H9 (cell line): ENCODE results near the gene SLC35F5. TPM values are rescaled to one million over a fixed set of nuclear protein-coding genes. Genes with fewer than 3 reads are reported as not detected.

Experiments
- DNase-seq: peaks from one replicate; pipeline ENCODE4 v3.0.0-alpha.2; 2017
- H2AFZ ChIP-seq: one replicate; pipeline ENCODE4 v1.6.1; 2013; ENCODE audit warnings: mild to moderate bottlenecking, low read length, control low read depth, moderate library complexity
- H2AK5ac ChIP-seq: 2 replicates; pipeline ENCODE4 v1.6.1; 2013; ENCODE audit warnings: low read length, control low read depth, mixed read lengths; ENCODE audit not compliant: insufficient read length
- H2BK120ac ChIP-seq: one replicate; pipeline ENCODE4 v1.6.1; 2013; ENCODE audit warnings: low read depth, mild to moderate bottlenecking, low read length, control low read depth, inconsistent platforms; ENCODE audit not compliant: poor library complexity, severe bottlenecking
- H2BK12ac ChIP-seq: 2 replicates; pipeline ENCODE4 v1.6.1; 2013; ENCODE audit warnings: low read length, control low read depth, mixed read lengths, low read depth; ENCODE audit not compliant: insufficient read length
- H2BK15ac ChIP-seq: 2 replicates; pipeline ENCODE4 v1.6.1; 2013; ENCODE audit warnings: low read depth, low read length, control low read depth
- H2BK20ac ChIP-seq: one replicate; pipeline ENCODE4 v1.6.1; 2013; ENCODE audit warnings: low read depth, mild to moderate bottlenecking, low read length, control low read depth, inconsistent platforms; ENCODE audit not compliant: poor library complexity, severe bottlenecking
- H2BK5ac ChIP-seq: 2 replicates; pipeline ENCODE4 v1.6.1; 2013; ENCODE audit warnings: low read length, control low read depth, mixed read lengths; ENCODE audit not compliant: insufficient read length
- H3K14ac ChIP-seq: 2 replicates; pipeline ENCODE4 v1.6.1; 2013; ENCODE audit warnings: low read length, control low read depth; ENCODE audit not compliant: insufficient read depth
- H3K18ac ChIP-seq: 2 replicates; pipeline ENCODE4 v1.6.1; 2013; ENCODE audit warnings: low read depth, mild to moderate bottlenecking, mixed read lengths, low read length, control low read depth; ENCODE audit not compliant: insufficient read length
- H3K23ac ChIP-seq: 2 replicates; pipeline ENCODE4 v1.6.1; 2013; ENCODE audit warnings: low read length, control low read depth, mixed read lengths, low read depth; ENCODE audit not compliant: insufficient read length
- H3K23me2 ChIP-seq: 2 replicates; pipeline ENCODE4 v1.6.1; 2013; ENCODE audit warnings: low read depth, mild to moderate bottlenecking, mixed read lengths, low read length, control low read depth; ENCODE audit not compliant: insufficient read length, poor library complexity, severe bottlenecking
- H3K27ac ChIP-seq: 2 replicates; pipeline ENCODE4 v1.5.1; 2013; ENCODE audit warnings: low read length, control low read depth, mixed read lengths, low read depth; ENCODE audit not compliant: insufficient read length
- H3K27me3 ChIP-seq: 2 replicates; pipeline ENCODE4 v1.6.1; 2013; ENCODE audit warnings: low read length, control low read depth, inconsistent platforms; ENCODE audit not compliant: insufficient read depth
- H3K4ac ChIP-seq: 2 replicates; pipeline ENCODE4 v1.6.1; 2013; ENCODE audit warnings: low read depth, mild to moderate bottlenecking, control low read depth, inconsistent platforms, low read length, moderate library complexity
- H3K4me1 ChIP-seq: 2 replicates; pipeline ENCODE4 v1.6.1; 2013; ENCODE audit warnings: low read length, control low read depth, inconsistent platforms; ENCODE audit not compliant: insufficient read depth
- H3K4me2 ChIP-seq: 2 replicates; pipeline ENCODE4 v1.6.1; 2013; ENCODE audit warnings: low read length, control low read depth, mixed read lengths; ENCODE audit not compliant: insufficient read length, insufficient read depth
- H3K56ac ChIP-seq: 2 replicates; pipeline ENCODE4 v1.6.1; 2013; ENCODE audit warnings: low read depth, mild to moderate bottlenecking, mixed read lengths, low read length, control low read depth; ENCODE audit not compliant: insufficient read length
- H3K79me1 ChIP-seq: 2 replicates; pipeline ENCODE4 v1.6.1; 2013; ENCODE audit warnings: low read depth, mild to moderate bottlenecking, moderate library complexity, low read length, control low read depth, inconsistent platforms; ENCODE audit not compliant: insufficient read depth, poor library complexity, severe bottlenecking
- H3K79me2 ChIP-seq: 2 replicates; pipeline ENCODE4 v1.6.1; 2013; ENCODE audit warnings: low read length, control low read depth, inconsistent platforms; ENCODE audit not compliant: insufficient read depth
- H3K9ac ChIP-seq: 2 replicates; pipeline ENCODE4 v1.6.1; 2013; ENCODE audit warnings: low read length, control low read depth, mixed read lengths; ENCODE audit not compliant: insufficient read length; ENCODE audit errors: extremely low read depth
- H3K9me3 ChIP-seq: one replicate; pipeline ENCODE4 v1.6.1; 2013; ENCODE audit warnings: low read depth, low read length, inconsistent platforms; ENCODE audit not compliant: control insufficient read depth
- H3T11ph ChIP-seq: one replicate; pipeline ENCODE4 v1.6.1; 2013; ENCODE audit warnings: mild to moderate bottlenecking, low read length, control low read depth, inconsistent platforms
- H4K20me1 ChIP-seq: one replicate; pipeline ENCODE4 v1.6.1; 2013; ENCODE audit not compliant: control insufficient read depth, insufficient read length, insufficient read depth
- H4K5ac ChIP-seq: 2 replicates; pipeline ENCODE4 v1.6.1; 2013; ENCODE audit warnings: low read depth, mild to moderate bottlenecking, mixed read lengths, low read length, control low read depth; ENCODE audit not compliant: insufficient read length
- H4K8ac ChIP-seq: replicated peaks from 2 replicates; pipeline ENCODE4 v1.6.1; 2013; ENCODE audit warnings: low read length, control low read depth, mixed read lengths, low read depth; ENCODE audit not compliant: insufficient read length
- H4K91ac ChIP-seq: 2 replicates; pipeline ENCODE4 v1.6.1; 2013; ENCODE audit warnings: low read depth, mild to moderate bottlenecking, moderate library complexity, mixed read lengths, low read length, control low read depth; ENCODE audit not compliant: insufficient read length
- H3K27ac Mint-ChIP-seq, 3 experiments: 2 replicates in 2 of 3; 3 replicates in 1 of 3; pipeline ENCODE4 v1.8.0; 2020 to 2021; ENCODE audit warnings: mixed read lengths in 3 of 3, mild to moderate bottlenecking in 1 of 3, moderate library complexity in 1 of 3
- H3K27me3 Mint-ChIP-seq: 2 replicates; pipeline ENCODE4 v1.8.0; 2021; ENCODE audit warnings: low read depth, mild to moderate bottlenecking, moderate library complexity, mixed read lengths
- H3K36me3 Mint-ChIP-seq, 3 experiments: 2 replicates in 2 of 3; 3 replicates in 1 of 3; pipeline ENCODE4 v1.8.0; 2020 to 2021; ENCODE audit warnings: low read depth in 3 of 3, mixed read lengths in 3 of 3; ENCODE audit not compliant: insufficient read depth in 1 of 3
- H3K4me1 Mint-ChIP-seq, 2 experiments: 2 replicates each; pipeline ENCODE4 v1.8.0; 2020; ENCODE audit warnings: mixed read lengths in 2 of 2
- H3K4me3 Mint-ChIP-seq, 2 experiments: 2 replicates in 1 of 2; 3 replicates in 1 of 2; pipeline ENCODE4 v1.8.0; 2020 to 2021; ENCODE audit warnings: mild to moderate bottlenecking in 2 of 2, mixed read lengths in 2 of 2, moderate library complexity in 1 of 2
- H3K9me3 Mint-ChIP-seq, 2 experiments: 2 replicates in 1 of 2; 3 replicates in 1 of 2; pipeline ENCODE4 v1.8.0; 2020; ENCODE audit warnings: mild to moderate bottlenecking in 2 of 2, mixed read lengths in 2 of 2, moderate library complexity in 1 of 2
- CTCF ChIP-seq: fragments of 200-600 bp; sonication (generic); conservative IDR thresholded peaks from 3 replicates; pipeline ENCODE4 v1.8.0; 2021; ENCODE audit warnings: antibody characterized with exemption, mild to moderate bottlenecking
- WGBS: extraction: QIAGEN DNeasy Blood & Tissue Kit; methylation state at CpG from one replicate; pipeline ENCODE4 v1.1.7; 2013; ENCODE audit warnings: missing lambda C conversion rate, low lambda C conversion rate, mixed read lengths; ENCODE audit not compliant: insufficient read length; ENCODE audit errors: extremely low coverage; 5-methylcytosine and 5-hydroxymethylcytosine counted together
- total RNA-seq: library from RNA; stranded (reverse); gene quantifications from 2 replicates; pipeline ENCODE4 v1.2.1, GENCODE V29; 2021

Gene SLC35F5
- total RNA-seq, 1 experiment from 2014 or later: 31.3 TPM

GRCh38 chr2:113741091-113741490 lies 15.4 kb downstream of the SLC35F5 start:
- no peak overlapping the region for H3K18ac ChIP-seq
- no peak overlapping the region for H3K4ac ChIP-seq
- no peak overlapping the region for H3T11ph ChIP-seq
- H3K14ac ChIP-seq: no peak overlapping the region
- no peak overlapping the region for H3K56ac ChIP-seq
- no peak overlapping the region for H2BK5ac ChIP-seq
- no peak overlapping the region for H2BK15ac ChIP-seq
- Mint-ChIP-seq H3K9me3 (no peaks in the 10 kb centered on the region), H3K4me3 (no peak overlapping the region; a peak in 1 of 5 replicates), H3K27ac (no peak overlapping the region), H3K4me1 (no peaks in the 10 kb centered on the region), H3K36me3 (peaks cover 12 to 49% (median 48%) of the 10 kb centered on the region in 3 experiments), H3K27me3 (no peaks in the 10 kb centered on the region)
- H3K9ac ChIP-seq: no peak overlapping the region
- H4K8ac ChIP-seq: no peak overlapping the region
- H4K20me1 ChIP-seq: no peaks in the 10 kb centered on the region
- no peak for TF ChIP-seq CTCF
- H3K23ac ChIP-seq: no peak overlapping the region
- no peak overlapping the region for H3K4me2 ChIP-seq
- no peak overlapping the region for H3K27ac ChIP-seq
- H3K9me3 ChIP-seq: no peaks in the 10 kb centered on the region
- DNase-seq: no peak
- H2AFZ ChIP-seq: no peak overlapping the region
- H3K79me1 ChIP-seq: no peaks in the 10 kb centered on the region
- no CpG with 5 or more reads among the region's 1 CpG for WGBS
- no peak overlapping the region for H2BK120ac ChIP-seq
- no peaks in the 10 kb centered on the region for H3K23me2 ChIP-seq
- H2AK5ac ChIP-seq: no peak overlapping the region
- H2BK20ac ChIP-seq: no peak overlapping the region
- no peaks in the 10 kb centered on the region for H3K27me3 ChIP-seq
- H4K91ac ChIP-seq: no peak overlapping the region
- H3K4me1 ChIP-seq: no peaks in the 10 kb centered on the region
- H4K5ac ChIP-seq: no peak overlapping the region
- H2BK12ac ChIP-seq: no peak overlapping the region
- no peaks in the 10 kb centered on the region for H3K79me2 ChIP-seq
